Thymus (tissue), 11 donors: ENCODE results near the gene FGFR4. TPM values are rescaled to one million over a fixed set of nuclear protein-coding genes. Genes with fewer than 3 reads are reported as not detected.

Source experiments
- DNase-seq, 9 donors: peaks; one replicate each; pipeline ENCODE4 v3.0.0-alpha.2; 2013; ENCODE audit warnings: low spot score in 9 of 9, low read depth in 6 of 9, missing footprints in 1 of 9
- H3K27ac ChIP-seq, 2 donors: one replicate each; pipeline ENCODE4 v1.5.1; 2013; ENCODE audit warnings: control low read depth in 1 of 2, low read depth in 1 of 2, low read length in 1 of 2, mild to moderate bottlenecking in 1 of 2, moderate library complexity in 1 of 2
- H3K27me3 ChIP-seq, 2 donors: one replicate each; pipeline ENCODE4 v1.5.1; 2013; ENCODE audit warnings: low read length in 1 of 2; ENCODE audit not compliant: control insufficient read depth in 2 of 2, insufficient read depth in 1 of 2
- H3K36me3 ChIP-seq, 2 donors: one replicate each; pipeline ENCODE4 v1.5.1; 2013; ENCODE audit warnings: low read length in 1 of 2, mild to moderate bottlenecking in 1 of 2, moderate library complexity in 1 of 2; ENCODE audit not compliant: control insufficient read depth in 2 of 2, insufficient read depth in 2 of 2
- H3K4me1 ChIP-seq, 2 donors: one replicate each; pipeline ENCODE4 v1.5.1; 2013; ENCODE audit warnings: low read length in 2 of 2; ENCODE audit not compliant: control insufficient read depth in 2 of 2, insufficient read depth in 2 of 2
- H3K4me3 ChIP-seq, 2 donors: one replicate each; pipeline ENCODE4 v1.5.1; 2013; ENCODE audit warnings: low read length in 2 of 2, control low read depth in 1 of 2, mild to moderate bottlenecking in 1 of 2
- H3K9me3 ChIP-seq, 2 donors: one replicate each; pipeline ENCODE4 v1.5.1; 2013; ENCODE audit warnings: low read length in 1 of 2, mild to moderate bottlenecking in 1 of 2; ENCODE audit not compliant: control insufficient read depth in 2 of 2, insufficient read depth in 1 of 2
- WGBS: extraction: QIAGEN DNeasy Blood & Tissue Kit; methylation state at CpG from one replicate; pipeline ENCODE4 v1.1.7; 2013; 5-methylcytosine and 5-hydroxymethylcytosine counted together
- polyA plus RNA-seq: library from polyadenylated mRNA; stranded (reverse); fragments of 200-250 nt; gene quantifications from one replicate; pipeline ENCODE4 v1.2.3, GENCODE V29; 2013
- total RNA-seq: library from RNA; stranded (reverse); fragments of 120-200 nt; gene quantifications from one replicate; pipeline ENCODE4 v1.2.4, GENCODE V29; 2013
- donor health status: healthy.

Gene FGFR4
- total and polyA plus RNA-seq, 2 donors, result 0.28 to 1.7 TPM

DNA sequence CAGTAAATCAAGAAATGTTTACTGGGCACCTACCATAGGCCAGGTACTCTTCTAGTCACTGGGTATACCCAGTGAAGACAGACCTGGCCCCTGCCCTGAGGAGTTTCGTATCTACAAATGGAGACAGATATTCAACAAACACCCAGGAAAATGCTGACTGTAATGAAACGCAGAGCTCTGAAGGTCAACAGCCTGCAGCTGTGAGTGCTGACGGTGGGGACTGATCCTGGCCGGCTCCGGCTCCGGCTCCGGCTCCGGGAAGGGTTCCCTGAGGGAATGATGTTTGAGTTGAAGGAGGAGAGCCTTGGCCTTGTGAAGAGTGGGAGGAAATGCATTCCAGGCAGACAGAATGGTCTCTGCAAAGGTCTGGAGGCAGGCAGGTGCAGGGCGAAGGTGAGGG, 23.1 kb downstream of the FGFR4 start:
- H3K9me3 ChIP-seq, result no peaks in the 10 kb centered on the region
- no peak overlapping the region for H3K27ac ChIP-seq
- H3K36me3 ChIP-seq, result no peaks in the 10 kb centered on the region
- H3K27me3 ChIP-seq, result peaks cover 0 to 2% of the 10 kb centered on the region in 2 donors
- 93% methylated on average over 9 of the region's 9 CpGs for WGBS
- H3K4me1 ChIP-seq, result peaks cover 0 to 3% of the 10 kb centered on the region in 2 donors
- DNase-seq, result no peak
- no peak overlapping the region for H3K4me3 ChIP-seq

DNA sequence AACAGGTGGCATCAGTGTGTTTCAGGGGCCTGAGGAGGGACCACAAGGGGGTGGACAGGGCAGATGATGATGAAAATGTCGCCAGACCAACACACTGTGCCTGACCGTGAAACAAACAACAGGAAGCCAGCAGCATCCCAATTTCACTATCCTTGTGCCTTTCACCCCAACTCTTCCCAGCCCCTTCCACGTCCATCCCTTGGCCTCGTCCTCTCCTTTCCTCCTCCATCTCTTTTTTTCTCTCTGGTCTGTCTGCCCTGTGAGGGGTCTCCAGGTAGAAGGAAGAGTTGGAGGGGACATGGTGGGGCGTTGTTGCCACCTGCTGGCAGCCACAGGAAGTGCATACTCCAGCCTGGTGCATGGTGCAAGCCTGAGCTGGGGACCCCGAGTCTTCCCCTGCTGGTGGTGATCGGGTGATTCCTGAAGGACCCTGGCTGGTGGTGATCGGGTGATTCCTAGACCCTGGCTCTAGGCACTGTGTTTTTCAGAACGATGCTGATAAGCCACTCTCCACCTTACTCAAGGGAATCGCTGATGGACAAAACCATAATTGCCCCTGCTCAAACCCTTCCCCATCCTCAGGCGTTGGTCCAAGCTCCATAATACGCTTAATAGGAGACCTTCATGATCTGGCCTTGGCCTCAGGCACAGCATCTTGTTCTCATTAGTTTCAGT, 25.1 kb downstream of the FGFR4 start:
- peak in 6 of 9 donors; percentile 43 to 80 (median 56) for DNase-seq
- no peaks in the 10 kb centered on the region for H3K9me3 ChIP-seq
- H3K27me3 ChIP-seq, result peaks cover 0 to 2% of the 10 kb centered on the region in 2 donors
- H3K36me3 ChIP-seq, result no peaks in the 10 kb centered on the region
- no peak overlapping the region for H3K4me3 ChIP-seq
- WGBS, result 33% methylated on average over 12 of the region's 12 CpGs
- H3K4me1 ChIP-seq, result peaks cover 0 to 11% of the 10 kb centered on the region in 2 donors
- H3K27ac ChIP-seq, result no peak overlapping the region

- H3K4me1 ChIP-seq, result peaks cover 0 to 17% of the 10 kb centered on the region in 2 donors
- 93% methylated on average over 5 of the region's 5 CpGs for WGBS
- no peak for DNase-seq
- no peak overlapping the region for H3K4me3 ChIP-seq
- H3K36me3 ChIP-seq, result no peaks in the 10 kb centered on the region
- H3K9me3 ChIP-seq, result peaks cover 0 to 7% of the 10 kb centered on the region in 2 donors
- H3K27me3 ChIP-seq, result peaks cover 0 to 2% of the 10 kb centered on the region in 2 donors
- no peak overlapping the region for H3K27ac ChIP-seq
Measured at GRCh38 chr5:177112589-177113220, 26.0 kb downstream of the FGFR4 start.

- Histone ChIP-seq H3K4me1 (peaks cover 0 to 17% of the 10 kb centered on the region in 2 donors), H3K27ac (no peak overlapping the region), H3K27me3 (peaks cover 0 to 2% of the 10 kb centered on the region in 2 donors), H3K4me3 (no peak overlapping the region), H3K36me3 (no peaks in the 10 kb centered on the region), H3K9me3 (peaks cover 0 to 7% of the 10 kb centered on the region in 2 donors)
- WGBS, result 23% methylated on average over 14 of the region's 14 CpGs
- peak; percentile 53 to 88 (median 76) for DNase-seq
Measured at GRCh38 chr5:177113566-177114424, 27.1 kb downstream of the FGFR4 start.

DNA sequence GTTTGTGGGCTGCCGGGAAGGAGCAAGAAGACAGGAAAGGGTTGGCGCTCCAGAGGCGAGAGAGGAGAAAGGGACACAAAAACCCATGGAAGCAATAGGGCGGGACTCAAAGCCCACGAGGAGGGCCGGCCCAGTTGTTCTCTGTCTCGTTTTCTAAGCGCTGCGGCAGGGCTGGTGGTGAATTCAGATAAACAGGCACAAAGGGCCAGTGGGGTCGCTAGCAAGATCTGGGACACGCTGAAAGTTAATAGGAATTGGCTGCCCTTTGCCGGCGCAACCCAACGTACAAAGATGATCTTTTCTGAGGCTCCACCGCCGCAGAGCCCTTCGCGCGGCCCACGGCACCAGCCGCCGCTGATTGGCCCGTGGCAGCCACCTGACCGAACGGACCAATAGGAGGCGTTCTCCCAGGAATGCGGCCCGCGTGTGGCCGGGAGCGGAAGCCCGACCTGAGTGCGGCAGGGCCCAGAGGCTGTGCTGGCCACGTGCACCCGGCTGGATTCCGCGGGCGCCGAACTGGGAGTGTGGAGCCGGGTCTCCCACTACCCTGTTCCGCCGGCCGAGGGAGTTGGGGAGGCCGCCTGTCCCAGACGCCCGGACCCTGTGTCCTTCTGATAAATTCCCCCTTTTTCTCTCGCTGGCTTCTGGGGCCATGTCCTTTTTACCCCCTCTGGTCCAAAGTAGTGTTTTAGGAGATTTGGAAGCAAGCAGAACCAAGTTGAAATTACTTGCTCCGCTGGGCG, 30.1 kb downstream of the FGFR4 start:
- WGBS, result 36% methylated on average over 49 of the region's 49 CpGs
- peak overlapping the region; percentile 19 to 26 for H3K4me3 ChIP-seq
- H3K9me3 ChIP-seq, result peaks cover 0 to 7% of the 10 kb centered on the region in 2 donors
- peak in 8 of 9 donors; percentile 64 to 90 (median 72) for DNase-seq
- peak overlapping the region; percentile 9 to 19 for H3K27ac ChIP-seq
- H3K4me1 ChIP-seq, result peaks cover 0 to 17% of the 10 kb centered on the region in 2 donors
- H3K27me3 ChIP-seq, result no peaks in the 10 kb centered on the region
- H3K36me3 ChIP-seq, result no peaks in the 10 kb centered on the region

- peaks cover 0 to 17% of the 10 kb centered on the region in 2 donors for H3K4me1 ChIP-seq
- H3K27me3 ChIP-seq, result no peaks in the 10 kb centered on the region
- no peak overlapping the region for H3K4me3 ChIP-seq
- H3K36me3 ChIP-seq, result no peaks in the 10 kb centered on the region
- DNase-seq, result no peak
- peaks cover 0 to 7% of the 10 kb centered on the region in 2 donors for H3K9me3 ChIP-seq
- WGBS, result 98% methylated on average over 30 of the region's 30 CpGs
- no peak overlapping the region for H3K27ac ChIP-seq
Measured at GRCh38 chr5:177117441-177118045, 30.8 kb downstream of the FGFR4 start.

DNA sequence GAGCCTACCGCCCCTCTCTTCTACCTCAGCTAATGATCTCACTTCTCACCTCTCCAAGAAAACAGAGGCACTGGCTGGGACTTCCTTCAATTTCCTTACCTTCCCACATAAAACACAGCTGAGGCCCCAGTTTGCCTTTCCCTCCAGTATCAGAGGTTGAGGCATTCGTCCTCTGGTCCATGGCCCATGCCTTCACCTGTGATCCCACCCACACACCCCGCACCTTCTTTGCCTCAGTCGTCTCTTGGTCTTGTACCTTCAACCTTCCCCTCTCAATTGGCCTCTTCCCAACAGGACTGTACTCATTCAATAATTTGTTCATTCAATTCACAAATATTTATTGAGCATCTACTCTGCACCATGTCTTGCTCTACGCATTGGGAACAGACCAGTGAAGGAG, 35.9 kb downstream of the FGFR4 start:
- H3K36me3 ChIP-seq, result no peaks in the 10 kb centered on the region
- DNase-seq, result no peak
- H3K27ac ChIP-seq, result no peak overlapping the region
- WGBS, result 94% methylated on average over 5 of the region's 5 CpGs
- H3K27me3 ChIP-seq, result no peaks in the 10 kb centered on the region
- no peak overlapping the region for H3K4me3 ChIP-seq
- peaks cover 0 to under 1% of the 10 kb centered on the region in 2 donors for H3K9me3 ChIP-seq
- H3K4me1 ChIP-seq, result no peaks in the 10 kb centered on the region

GRCh38 chr5:177123789-177124485, 37.2 kb downstream of the FGFR4 start:
- no peak overlapping the region for H3K4me3 ChIP-seq
- no peaks in the 10 kb centered on the region for H3K9me3 ChIP-seq
- 92% methylated on average over 15 of the region's 15 CpGs for WGBS
- H3K4me1 ChIP-seq, result peaks cover 0 to 7% of the 10 kb centered on the region in 2 donors
- no peaks in the 10 kb centered on the region for H3K27me3 ChIP-seq
- no peak for DNase-seq
- H3K36me3 ChIP-seq, result no peaks in the 10 kb centered on the region
- no peak overlapping the region for H3K27ac ChIP-seq
